Glutamatergic neuron (in vitro differentiated cells): ENCODE results near the gene CFAP299. TPM values are rescaled to one million over a fixed set of nuclear protein-coding genes. Genes with fewer than 3 reads are reported as not detected.
"Not testable (repeated sequence)": the region's sequence is repeated elsewhere in the genome, so short reads cannot be mapped to it uniquely, and the experiment has no call there.

Source experiments
- DNase-seq: peaks from one replicate; pipeline ENCODE4 v3.0.0; 2022
- H3K27ac Mint-ChIP-seq: one replicate; pipeline ENCODE4 v1.8.0; 2020; ENCODE audit warnings: mild to moderate bottlenecking, mixed read lengths, inconsistent platforms; ENCODE audit not compliant: unreplicated experiment
- H3K27me3 Mint-ChIP-seq: one replicate; pipeline ENCODE4 v1.8.0; 2020; ENCODE audit warnings: mild to moderate bottlenecking, moderate library complexity, mixed read lengths, inconsistent platforms; ENCODE audit not compliant: unreplicated experiment
- H3K36me3 Mint-ChIP-seq: one replicate; pipeline ENCODE4 v1.8.0; 2020; ENCODE audit warnings: mild to moderate bottlenecking, mixed read lengths, inconsistent platforms; ENCODE audit not compliant: unreplicated experiment
- H3K4me1 Mint-ChIP-seq: one replicate; pipeline ENCODE4 v1.8.0; 2020; ENCODE audit warnings: mild to moderate bottlenecking, low read depth, mixed read lengths, inconsistent platforms; ENCODE audit not compliant: unreplicated experiment
- H3K4me3 Mint-ChIP-seq: one replicate; pipeline ENCODE4 v1.8.0; 2020; ENCODE audit warnings: mild to moderate bottlenecking, mixed read lengths, inconsistent platforms; ENCODE audit not compliant: unreplicated experiment
- H3K9me3 Mint-ChIP-seq: one replicate; pipeline ENCODE4 v1.8.0; 2020; ENCODE audit warnings: mild to moderate bottlenecking, moderate library complexity, mixed read lengths, inconsistent platforms; ENCODE audit not compliant: unreplicated experiment
- long read RNA-seq: library from polyadenylated mRNA; unstranded; transcript quantifications from one replicate; pipeline ENCODE4 v2.0.0, GENCODE V29; 2020; ENCODE audit not compliant: unreplicated experiment
- total RNA-seq: library from RNA; stranded (reverse); fragmentation: NEBNext Ultra II Directional; extraction: Animal tissue kit (Norgen Biotek cat#: 25700); gene quantifications from one replicate; pipeline ENCODE4 v1.2.1, GENCODE V29; 2021; ENCODE audit not compliant: unreplicated experiment
- TF ChIP-seq, protein P1 (sequence below): fragments of 200-600 bp; sonication (generic); IDR thresholded peaks from one replicate; pipeline ENCODE4 v1.5.0; 2021; ENCODE audit not compliant: partially characterized antibody, unreplicated experiment

Gene CFAP299
- not detected for total RNA-seq
- long read RNA-seq, result 0 reads

GRCh38 chr4:80335554-80336358, at the start of gene CFAP299:
TSS of gene CFAP299 (plus strand) at chr4:80335730.
- H3K27me3 Mint-ChIP-seq, result no peaks in the 10 kb centered on the region

GRCh38 chr4:80286451-80286850, 49.1 kb upstream of the CFAP299 start:
- H3K36me3 Mint-ChIP-seq, result no peaks in the 10 kb centered on the region
- H3K9me3 Mint-ChIP-seq, result no peaks in the 10 kb centered on the region
- no peaks in the 10 kb centered on the region for H3K4me1 Mint-ChIP-seq
- no peaks in the 10 kb centered on the region for H3K27me3 Mint-ChIP-seq
- H3K27ac Mint-ChIP-seq, result no peak overlapping the region
- H3K4me3 Mint-ChIP-seq, result no peak overlapping the region
- DNase-seq, result no peak
- TF ChIP-seq, protein P1, sequence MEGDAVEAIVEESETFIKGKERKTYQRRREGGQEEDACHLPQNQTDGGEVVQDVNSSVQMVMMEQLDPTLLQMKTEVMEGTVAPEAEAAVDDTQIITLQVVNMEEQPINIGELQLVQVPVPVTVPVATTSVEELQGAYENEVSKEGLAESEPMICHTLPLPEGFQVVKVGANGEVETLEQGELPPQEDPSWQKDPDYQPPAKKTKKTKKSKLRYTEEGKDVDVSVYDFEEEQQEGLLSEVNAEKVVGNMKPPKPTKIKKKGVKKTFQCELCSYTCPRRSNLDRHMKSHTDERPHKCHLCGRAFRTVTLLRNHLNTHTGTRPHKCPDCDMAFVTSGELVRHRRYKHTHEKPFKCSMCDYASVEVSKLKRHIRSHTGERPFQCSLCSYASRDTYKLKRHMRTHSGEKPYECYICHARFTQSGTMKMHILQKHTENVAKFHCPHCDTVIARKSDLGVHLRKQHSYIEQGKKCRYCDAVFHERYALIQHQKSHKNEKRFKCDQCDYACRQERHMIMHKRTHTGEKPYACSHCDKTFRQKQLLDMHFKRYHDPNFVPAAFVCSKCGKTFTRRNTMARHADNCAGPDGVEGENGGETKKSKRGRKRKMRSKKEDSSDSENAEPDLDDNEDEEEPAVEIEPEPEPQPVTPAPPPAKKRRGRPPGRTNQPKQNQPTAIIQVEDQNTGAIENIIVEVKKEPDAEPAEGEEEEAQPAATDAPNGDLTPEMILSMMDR, result no peak

More at GRCh38 chr4:80335554-80336358, at the start of gene CFAP299:
- TF ChIP-seq, protein P1, result peak; percentile 45
- H3K9me3 Mint-ChIP-seq, result no peaks in the 10 kb centered on the region
- H3K36me3 Mint-ChIP-seq, result no peaks in the 10 kb centered on the region
- H3K4me3 Mint-ChIP-seq, result peak within 1 kb of the TSS; percentile 92
- H3K4me1 Mint-ChIP-seq, result no peaks in the 10 kb centered on the region
- peak; percentile 89 for DNase-seq
- no peak within 1 kb of the TSS for H3K27ac Mint-ChIP-seq

DNA sequence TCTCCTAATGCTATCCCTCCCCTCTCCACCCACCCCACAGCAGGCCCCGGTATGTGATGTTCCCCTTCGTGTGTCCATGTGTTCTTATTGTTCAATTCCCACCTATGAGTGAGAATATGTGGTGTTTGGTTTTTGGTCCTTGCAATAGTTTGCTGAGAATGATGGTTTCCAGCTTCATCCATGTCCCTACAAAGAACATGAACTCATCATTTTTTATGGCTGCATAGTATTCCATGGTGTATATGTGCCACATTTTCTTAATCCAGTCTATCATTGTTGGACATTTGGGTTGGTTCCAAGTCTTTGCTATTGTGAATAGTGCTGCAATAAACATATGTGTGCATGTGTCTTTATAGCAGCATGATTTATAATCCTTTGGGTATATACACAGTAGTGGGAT, 44.9 kb upstream of the CFAP299 start:
- H3K27ac Mint-ChIP-seq, H3K4me1 Mint-ChIP-seq, H3K9me3 Mint-ChIP-seq, H3K27me3 Mint-ChIP-seq, H3K36me3 Mint-ChIP-seq, H3K4me3 Mint-ChIP-seq, DNase-seq: not testable (repeated sequence)

DNA sequence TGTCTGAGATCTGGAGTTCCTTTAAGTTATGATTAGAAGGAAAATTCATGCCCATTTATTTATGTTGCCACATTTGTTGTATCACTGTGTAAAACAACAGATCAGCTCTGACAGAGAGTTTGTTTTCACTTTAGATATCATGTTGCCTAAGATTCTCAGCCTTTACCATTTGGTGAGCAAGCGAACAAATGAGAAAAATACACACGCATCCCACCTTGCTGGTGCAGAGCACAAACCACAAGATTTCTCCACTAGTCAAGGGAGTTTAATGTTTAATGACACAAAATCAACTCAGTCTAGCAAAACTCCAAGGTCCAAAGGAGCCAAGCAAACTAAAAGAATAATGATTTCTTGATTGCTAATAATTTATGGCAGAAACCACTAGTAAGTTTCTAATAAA, 41.3 kb upstream of the CFAP299 start:
- Mint-ChIP-seq H3K4me3 (no peak overlapping the region), H3K27me3 (peaks cover 2% of the 10 kb centered on the region), H3K36me3 (no peaks in the 10 kb centered on the region), H3K9me3 (no peaks in the 10 kb centered on the region), H3K4me1 (no peaks in the 10 kb centered on the region), H3K27ac (no peak overlapping the region)
- DNase-seq, result no peak
- TF ChIP-seq, protein P1, result no peak

DNA sequence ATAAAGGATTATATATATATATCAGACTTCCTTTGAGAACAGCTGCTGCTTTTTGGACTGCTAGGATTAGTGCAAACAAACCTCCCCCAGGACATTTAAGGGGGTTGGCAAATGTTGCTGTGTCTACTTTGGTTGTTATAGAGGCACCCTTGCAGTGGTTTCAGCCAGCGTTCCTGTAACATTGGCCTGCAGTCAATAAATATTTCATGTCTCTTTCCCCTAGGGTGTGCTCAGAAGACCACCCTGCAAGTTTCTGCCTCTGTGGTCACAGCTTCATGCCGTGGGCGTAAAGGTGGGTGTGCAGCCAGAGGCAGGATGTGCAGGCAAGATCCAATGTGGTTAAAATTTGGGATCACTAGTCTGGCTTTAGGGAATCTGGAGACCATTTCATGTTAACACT, 40.2 kb upstream of the CFAP299 start:
- H3K4me3 Mint-ChIP-seq, result no peak overlapping the region
- DNase-seq, result no peak
- H3K27me3 Mint-ChIP-seq, result peaks cover 2% of the 10 kb centered on the region
- no peak overlapping the region for H3K27ac Mint-ChIP-seq
- no peaks in the 10 kb centered on the region for H3K36me3 Mint-ChIP-seq
- H3K4me1 Mint-ChIP-seq, result no peaks in the 10 kb centered on the region
- H3K9me3 Mint-ChIP-seq, result no peaks in the 10 kb centered on the region
- TF ChIP-seq, protein P1, result no peak
